Gastroesophageal sphincter (tissue), 3 donors: ENCODE measurements around the gene ARHGDIB.

Experiments
- POLR2AphosphoS5 ChIP-seq: sonication (generic); formaldehyde crosslinking; IDR thresholded peaks from one replicate; pipeline ENCODE4 v1.6.1; 2017; ENCODE audit warnings: antibody characterized with exemption
- TF ChIP-seq, protein P1 (sequence below), 4 experiments: fragments of 200-600 bp in 2 of 4; fragments of 450-650 bp in 2 of 4; sonication (generic) in 1 of 4; IDR thresholded peaks; one replicate each; pipeline ENCODE4 v1.5.1; 2017 to 2019; ENCODE audit warnings: antibody characterized with exemption in 4 of 4, mild to moderate bottlenecking in 2 of 4, moderate library complexity in 2 of 4

DNA sequence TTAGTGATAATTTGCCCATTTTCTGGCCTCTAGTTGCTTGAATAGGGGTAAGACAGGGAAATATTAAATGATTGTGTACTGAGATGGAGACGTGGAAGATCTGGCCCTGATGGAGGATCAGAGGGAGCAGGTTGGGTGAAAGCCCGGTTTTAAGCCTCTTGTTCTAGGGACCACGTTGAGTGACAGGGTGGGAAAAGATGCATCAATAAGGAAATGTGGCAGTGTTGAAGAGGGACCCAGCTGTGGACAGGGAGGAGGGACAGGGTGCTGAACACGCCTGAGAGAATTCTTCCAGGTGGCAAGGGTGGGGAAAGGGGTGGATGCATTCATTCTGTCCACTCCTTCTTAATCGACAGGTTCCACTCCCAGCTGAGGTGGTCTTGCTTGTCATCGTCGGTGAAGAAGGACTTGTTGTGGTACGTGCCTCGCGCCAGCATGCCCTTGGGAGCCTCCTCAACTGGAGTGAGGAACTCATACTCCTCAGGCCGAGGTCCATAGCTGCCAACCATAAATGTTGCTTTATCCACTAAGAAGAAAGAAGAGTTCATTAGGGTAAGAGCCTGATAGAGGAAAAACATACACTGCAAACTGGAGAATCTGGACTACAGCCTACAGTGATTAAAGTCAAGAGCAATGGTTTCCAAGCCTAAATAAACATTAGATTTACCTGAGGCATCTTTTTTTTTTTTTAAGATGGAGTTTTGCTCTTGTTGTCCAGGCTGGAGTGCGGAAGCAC, 19.0 kb downstream of the ARHGDIB start:
- TF ChIP-seq, protein P1, sequence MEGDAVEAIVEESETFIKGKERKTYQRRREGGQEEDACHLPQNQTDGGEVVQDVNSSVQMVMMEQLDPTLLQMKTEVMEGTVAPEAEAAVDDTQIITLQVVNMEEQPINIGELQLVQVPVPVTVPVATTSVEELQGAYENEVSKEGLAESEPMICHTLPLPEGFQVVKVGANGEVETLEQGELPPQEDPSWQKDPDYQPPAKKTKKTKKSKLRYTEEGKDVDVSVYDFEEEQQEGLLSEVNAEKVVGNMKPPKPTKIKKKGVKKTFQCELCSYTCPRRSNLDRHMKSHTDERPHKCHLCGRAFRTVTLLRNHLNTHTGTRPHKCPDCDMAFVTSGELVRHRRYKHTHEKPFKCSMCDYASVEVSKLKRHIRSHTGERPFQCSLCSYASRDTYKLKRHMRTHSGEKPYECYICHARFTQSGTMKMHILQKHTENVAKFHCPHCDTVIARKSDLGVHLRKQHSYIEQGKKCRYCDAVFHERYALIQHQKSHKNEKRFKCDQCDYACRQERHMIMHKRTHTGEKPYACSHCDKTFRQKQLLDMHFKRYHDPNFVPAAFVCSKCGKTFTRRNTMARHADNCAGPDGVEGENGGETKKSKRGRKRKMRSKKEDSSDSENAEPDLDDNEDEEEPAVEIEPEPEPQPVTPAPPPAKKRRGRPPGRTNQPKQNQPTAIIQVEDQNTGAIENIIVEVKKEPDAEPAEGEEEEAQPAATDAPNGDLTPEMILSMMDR (IDR thresholded peaks at IDR 0.05): no peak
- no peak for TF ChIP-seq POLR2AphosphoS5
